Fibroblast of the aortic adventitia (primary cell): Measurements from ENCODE around the gene L3MBTL1. TPM values are rescaled to one million over a fixed set of nuclear protein-coding genes. Genes with fewer than 3 reads are reported as not detected.

Experiments
- DNase-seq: peaks from one replicate; pipeline ENCODE4 v3.0.0-alpha.2; 2010; ENCODE audit warnings: low read depth
- H3K4me3 ChIP-seq: 2 replicates; pipeline ENCODE4 v1.5.1; 2011; ENCODE audit warnings: low read depth, mild to moderate bottlenecking, control low read depth, low read length, moderate library complexity
- total RNA-seq: library from RNA; depleted of rRNA; stranded (reverse); fragments of >200 nt; gene quantifications from 2 replicates; pipeline ENCODE4 v1.2.3, GENCODE V29; 2012; ENCODE audit warnings: low replicate concordance
- TF ChIP-seq, protein P1 (sequence below): IDR thresholded peaks from 2 replicates; pipeline ENCODE4 v1.5.1; 2011; ENCODE audit warnings: mild to moderate bottlenecking, low read length, control low read depth, inconsistent platforms; ENCODE audit not compliant: insufficient read depth

L3MBTL1 gene
- total RNA-seq, 1 donor = 8.9 TPM

GRCh38 chr20:43543138-43543537 lies 35.6 kb downstream of the L3MBTL1 start:
- no peak overlapping the region for H3K4me3 ChIP-seq
- DNase-seq = no peak
- TF ChIP-seq, protein P1, sequence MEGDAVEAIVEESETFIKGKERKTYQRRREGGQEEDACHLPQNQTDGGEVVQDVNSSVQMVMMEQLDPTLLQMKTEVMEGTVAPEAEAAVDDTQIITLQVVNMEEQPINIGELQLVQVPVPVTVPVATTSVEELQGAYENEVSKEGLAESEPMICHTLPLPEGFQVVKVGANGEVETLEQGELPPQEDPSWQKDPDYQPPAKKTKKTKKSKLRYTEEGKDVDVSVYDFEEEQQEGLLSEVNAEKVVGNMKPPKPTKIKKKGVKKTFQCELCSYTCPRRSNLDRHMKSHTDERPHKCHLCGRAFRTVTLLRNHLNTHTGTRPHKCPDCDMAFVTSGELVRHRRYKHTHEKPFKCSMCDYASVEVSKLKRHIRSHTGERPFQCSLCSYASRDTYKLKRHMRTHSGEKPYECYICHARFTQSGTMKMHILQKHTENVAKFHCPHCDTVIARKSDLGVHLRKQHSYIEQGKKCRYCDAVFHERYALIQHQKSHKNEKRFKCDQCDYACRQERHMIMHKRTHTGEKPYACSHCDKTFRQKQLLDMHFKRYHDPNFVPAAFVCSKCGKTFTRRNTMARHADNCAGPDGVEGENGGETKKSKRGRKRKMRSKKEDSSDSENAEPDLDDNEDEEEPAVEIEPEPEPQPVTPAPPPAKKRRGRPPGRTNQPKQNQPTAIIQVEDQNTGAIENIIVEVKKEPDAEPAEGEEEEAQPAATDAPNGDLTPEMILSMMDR = no peak

GRCh38 chr20:43544501-43544900 lies 37.0 kb downstream of the L3MBTL1 start:
- DNase-seq = no peak
- H3K4me3 ChIP-seq = no peak overlapping the region
- TF ChIP-seq, protein P1 = no peak

GRCh38 chr20:43545837-43546578 lies 38.5 kb downstream of the L3MBTL1 start:
- no peak overlapping the region for H3K4me3 ChIP-seq
- no peak for DNase-seq
- TF ChIP-seq, protein P1 = no peak

- H3K4me3 ChIP-seq = no peak overlapping the region
- TF ChIP-seq, protein P1 = no peak
- no peak for DNase-seq
Observed at GRCh38 chr20:43548273-43548880, 40.9 kb downstream of the L3MBTL1 start.

GRCh38 chr20:43549416-43550065 lies 42.0 kb downstream of the L3MBTL1 start:
- no peak overlapping the region for H3K4me3 ChIP-seq
- no peak for DNase-seq
- TF ChIP-seq, protein P1 = no peak

DNA sequence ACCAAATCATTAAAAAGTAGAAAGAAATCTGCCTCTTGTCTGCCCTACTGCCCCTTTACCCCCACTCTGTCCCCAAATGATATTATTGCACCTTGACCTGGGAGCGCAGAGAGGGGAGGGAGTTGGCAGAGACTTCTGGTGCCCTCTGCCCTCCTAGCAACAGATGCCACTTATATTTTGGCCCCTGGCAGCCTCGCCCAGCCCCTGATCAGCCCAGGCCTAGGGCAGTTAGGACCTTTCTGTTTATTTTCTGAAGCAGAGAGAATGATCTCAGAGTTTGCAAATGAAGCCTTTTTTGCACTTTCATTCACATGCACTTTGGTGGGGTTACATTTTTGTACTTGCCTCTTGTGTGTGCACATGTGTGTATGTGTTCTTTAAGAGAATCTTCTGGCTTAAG lies 43.0 kb downstream of the L3MBTL1 start:
- no peak for DNase-seq
- no peak overlapping the region for H3K4me3 ChIP-seq
- TF ChIP-seq, protein P1 = no peak
